Activated CD8-positive, alpha-beta memory T cell treated with anti-CD3 and anti-CD28 coated beads for 1 hour (primary cell): ENCODE results near the gene HK1.

Experiments
- DNase-seq, 2 donors: peaks; one replicate each; pipeline ENCODE4 v3.0.0-alpha.2; 2020; ENCODE audit warnings: low read depth in 1 of 2; ENCODE audit errors: extremely low read depth in 1 of 2

HK1 gene

DNA sequence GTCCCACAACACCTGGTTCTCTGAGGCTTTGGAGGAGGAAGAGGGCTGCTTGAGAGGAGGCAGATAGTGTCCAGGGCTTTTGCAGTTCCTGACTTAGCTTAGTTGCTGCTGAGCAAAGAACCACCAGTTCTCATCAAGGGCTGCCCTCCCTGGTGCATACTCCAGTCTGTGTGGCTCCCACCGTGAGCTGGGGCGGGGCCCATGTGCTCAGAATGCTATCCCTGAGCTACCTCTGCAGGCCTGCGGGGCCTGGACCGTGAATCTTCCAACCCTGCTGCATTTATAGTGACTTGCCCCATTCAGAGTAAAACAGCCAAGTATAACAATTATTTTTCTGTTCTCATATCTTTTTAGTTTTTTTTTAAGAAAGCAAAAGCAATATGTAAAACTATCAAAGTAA is 89.2 kb downstream of the HK1 start:
- no peak for DNase-seq

DNA sequence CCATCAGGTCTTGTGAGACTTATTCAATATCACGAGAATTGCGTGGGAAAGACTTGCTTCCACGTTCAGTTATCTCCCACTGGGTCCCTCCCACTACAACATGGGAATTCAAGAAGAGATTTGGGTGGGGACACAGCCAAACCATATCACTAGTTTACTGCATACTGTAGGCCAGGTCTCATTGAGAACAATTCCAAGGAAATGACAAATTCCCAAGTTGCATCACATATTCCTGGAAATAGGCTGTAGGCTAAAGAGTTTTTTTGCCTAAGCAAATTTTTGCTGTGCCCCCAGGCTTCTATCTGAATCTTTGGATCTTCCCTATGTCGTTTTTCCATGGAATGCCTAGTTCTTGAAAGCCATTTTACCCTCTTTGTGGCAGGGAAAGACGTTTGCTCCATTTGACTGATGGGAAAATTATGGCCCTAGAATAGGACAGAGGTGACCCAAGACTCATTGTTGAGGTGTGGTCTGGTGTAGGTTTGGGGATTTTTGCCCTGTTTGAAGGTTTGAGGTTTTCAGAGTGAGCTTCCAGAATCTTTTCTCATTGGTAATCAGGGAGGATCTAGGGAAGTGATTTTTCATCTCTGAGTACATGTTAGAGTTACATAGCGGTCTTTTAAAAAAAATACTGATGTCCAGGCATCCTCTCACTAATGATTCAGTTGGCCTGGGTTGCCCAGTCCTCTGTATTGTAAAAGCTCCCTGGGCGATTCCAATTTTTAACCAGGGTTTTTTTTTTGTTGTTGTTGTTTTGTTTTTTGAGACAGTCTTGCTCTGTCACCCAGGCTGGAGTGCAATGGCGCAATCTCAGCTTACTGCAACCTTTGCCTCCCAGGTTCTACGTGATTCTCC is 94.1 kb downstream of the HK1 start:
- no peak for DNase-seq

- no peak for DNase-seq
Measured at GRCh38 chr10:69374242-69374641, 95.9 kb downstream of the HK1 start.

GRCh38 chr10:69374931-69375306 is 96.6 kb downstream of the HK1 start:
- no peak for DNase-seq

DNA sequence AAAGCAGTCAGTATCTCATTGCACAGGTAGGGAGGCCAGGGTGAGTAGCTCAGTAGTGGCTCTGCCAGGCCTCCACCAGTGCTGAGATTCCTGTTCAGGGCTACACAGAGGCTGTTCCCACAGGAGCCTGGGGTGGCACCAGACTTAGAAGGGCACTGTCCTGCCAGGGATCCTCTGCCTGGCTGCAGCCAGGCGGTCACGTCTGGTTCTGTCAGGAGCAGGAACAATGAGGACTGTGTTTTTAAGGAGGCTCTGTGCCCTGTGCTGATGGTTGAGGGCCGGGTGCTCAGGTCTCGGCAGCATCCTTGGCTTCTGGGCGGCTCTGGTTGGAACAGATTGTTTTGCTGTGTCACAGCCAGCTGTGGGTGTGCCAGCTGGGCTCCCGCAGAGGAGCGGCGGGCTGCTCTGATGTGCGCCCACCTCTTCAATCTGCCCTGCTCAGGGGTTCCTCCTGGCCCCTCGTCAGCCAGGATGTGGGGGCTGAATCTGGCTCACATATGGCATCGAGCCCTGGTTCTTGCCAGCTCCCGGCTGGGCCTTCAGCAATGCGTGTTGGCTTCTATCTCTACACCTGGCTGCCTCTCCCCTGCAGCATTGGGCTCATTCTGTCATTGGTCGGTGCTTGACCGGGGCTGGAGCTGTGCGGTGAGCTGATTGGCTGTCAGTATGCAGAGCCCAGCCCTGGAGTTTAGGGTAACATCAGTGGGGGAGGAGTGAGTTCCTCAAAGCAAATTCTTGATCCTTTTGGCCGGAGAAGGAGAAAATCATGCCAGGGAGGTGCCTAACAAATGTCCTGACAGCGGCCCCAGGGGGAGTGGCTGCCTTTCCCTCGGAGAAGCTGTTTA is 97.2 kb downstream of the HK1 start:
- DNase-seq, result no peak

DNA sequence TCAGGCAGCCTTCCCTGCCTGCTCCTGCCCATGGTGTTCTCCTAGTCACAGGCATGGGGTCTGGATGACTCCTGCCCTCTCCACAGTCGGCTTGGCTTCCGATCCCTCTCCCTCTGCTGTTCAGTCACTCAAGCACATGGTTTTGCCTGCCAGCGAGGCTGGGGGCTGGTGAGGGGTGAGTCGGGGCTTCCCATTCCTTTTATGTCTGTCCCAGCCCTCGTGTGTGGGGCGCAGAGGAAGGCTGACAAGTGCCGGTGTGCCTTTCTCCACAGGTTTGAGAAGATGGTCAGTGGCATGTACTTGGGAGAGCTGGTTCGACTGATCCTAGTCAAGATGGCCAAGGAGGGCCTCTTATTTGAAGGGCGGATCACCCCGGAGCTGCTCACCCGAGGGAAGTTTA is 98.4 kb downstream of the HK1 start:
- no peak for DNase-seq

DNA sequence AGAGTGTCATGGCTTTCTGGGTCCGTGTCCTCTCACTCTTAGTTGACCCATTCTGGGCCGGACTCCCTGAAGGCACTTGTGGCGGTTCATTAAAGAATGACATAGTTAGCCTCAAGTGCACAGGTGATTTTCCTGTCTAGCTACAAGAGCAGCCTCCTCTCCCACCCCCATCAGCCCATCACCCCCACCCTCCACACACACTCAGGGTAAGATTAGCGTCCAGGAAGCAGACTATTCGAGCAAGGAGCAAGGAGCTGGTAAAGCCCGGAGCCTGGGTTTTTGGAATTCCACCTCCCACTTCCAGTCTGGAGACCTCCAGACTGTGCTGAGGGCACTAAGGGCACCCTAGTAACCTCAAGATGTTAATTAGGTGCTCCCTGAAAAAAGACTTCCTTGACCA is 98.9 kb downstream of the HK1 start:
- DNase-seq, result no peak

DNA sequence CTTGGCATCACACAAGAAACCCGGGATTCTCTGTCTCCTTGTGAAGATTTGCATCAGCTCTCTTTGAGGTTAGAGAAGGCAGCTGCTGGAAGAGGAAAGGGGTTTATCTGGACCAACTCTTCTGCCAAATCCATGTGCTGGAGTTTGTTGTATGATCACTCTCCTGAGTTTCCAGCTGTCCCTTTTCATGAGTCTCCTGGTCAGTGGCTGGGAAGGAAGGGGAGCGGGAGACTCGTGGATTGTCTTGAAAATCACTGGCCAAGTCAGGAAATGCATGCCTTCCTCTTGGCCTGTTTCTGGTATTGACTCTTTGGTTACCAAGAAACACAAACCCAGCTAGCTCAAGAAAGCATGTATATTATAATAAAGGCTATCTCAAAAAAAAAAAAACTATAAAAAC is 99.6 kb downstream of the HK1 start:
- no peak for DNase-seq

DNA sequence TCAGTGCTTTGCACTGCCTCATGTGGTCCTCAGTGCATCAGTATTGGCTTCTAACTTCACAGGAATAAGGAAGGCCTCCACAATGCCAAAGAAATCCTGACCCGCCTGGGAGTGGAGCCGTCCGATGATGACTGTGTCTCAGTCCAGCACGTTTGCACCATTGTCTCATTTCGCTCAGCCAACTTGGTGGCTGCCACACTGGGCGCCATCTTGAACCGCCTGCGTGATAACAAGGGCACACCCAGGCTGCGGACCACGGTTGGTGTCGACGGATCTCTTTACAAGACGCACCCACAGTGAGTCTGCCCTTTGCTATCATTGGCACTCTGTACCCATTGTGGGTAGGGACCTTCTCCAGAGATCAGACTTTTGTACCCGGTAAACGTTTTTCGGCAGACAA is 101.5 kb downstream of the HK1 start:
- DNase-seq, result no peak

GRCh38 chr10:69382382-69383117 is 104.3 kb downstream of the HK1 start:
- no peak for DNase-seq

DNA sequence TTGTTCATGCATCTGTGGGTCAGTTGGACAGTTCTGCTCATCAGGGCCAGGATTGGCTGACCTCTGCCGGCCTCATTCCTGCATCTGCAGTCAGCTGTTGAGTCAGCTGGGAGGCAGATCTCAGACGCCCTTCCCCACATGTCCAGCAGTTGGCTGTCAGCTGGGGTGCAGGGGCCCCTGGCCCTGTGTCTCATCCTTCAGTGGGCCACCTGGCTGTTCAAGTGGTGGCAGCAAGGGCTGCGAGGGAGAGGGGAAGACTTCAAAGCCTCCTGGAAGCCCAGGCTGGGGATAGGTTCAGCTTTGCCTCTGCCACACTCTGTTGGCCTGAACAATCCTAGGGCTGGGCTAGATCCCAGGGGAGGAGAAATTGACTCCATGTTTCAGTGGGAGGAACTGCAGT is 105.3 kb downstream of the HK1 start:
- no peak for DNase-seq

DNA sequence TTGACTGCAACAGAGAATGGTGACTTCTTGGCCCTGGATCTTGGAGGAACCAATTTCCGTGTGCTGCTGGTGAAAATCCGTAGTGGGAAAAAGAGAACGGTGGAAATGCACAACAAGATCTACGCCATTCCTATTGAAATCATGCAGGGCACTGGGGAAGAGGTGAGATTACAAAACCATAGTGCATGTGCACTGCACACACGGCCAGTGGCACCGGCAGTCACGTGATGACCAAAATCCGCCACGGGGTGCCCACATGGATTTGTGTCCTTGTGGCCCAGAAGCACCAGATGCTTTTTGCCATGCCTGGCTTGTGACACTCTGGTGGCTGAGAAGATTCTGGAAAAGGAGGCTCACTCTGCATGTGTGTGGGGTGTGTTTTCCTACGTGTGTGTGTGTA is 106.0 kb downstream of the HK1 start:
- DNase-seq, result no peak

- no peak for DNase-seq
Measured at GRCh38 chr10:69385454-69386350, 107.4 kb downstream of the HK1 start.

DNA sequence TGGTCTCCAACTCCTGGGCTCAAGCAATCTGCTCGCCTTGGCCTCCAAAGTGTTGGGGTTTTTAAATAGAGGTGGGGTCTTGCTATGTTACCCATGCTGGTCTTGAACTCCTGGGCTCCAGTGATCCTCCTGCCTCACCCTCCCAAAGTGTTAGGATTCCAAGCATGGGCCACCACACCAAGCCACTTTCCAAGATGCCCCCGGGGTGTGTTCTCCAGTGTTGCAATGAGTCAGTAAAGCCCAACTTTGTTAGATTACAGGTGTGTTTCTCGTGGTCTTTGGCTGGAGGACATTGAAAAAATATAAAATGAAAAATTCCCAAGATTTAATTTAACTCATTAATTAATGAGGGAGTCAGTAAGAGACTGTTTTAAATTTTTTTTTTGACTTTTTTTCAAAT is 109.2 kb downstream of the HK1 start:
- DNase-seq, result no peak

DNA sequence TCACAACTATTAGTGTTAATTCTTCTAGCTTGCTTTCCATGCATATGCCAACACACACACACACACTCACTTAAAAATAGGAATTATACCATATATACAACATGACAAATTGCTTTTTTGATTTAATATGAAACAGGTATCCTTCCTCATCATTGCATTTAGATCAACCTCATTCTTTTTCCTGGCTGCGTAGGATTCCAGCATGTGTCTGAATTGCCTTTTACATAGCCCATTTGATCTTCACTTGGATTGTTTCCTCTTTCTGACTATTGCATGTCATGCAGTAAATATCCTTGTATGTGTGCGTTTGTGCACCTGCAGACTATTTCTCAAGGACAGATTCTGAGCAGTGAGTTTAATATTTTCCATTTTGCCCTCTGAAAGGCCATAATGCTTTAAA is 110.2 kb downstream of the HK1 start:
- no peak for DNase-seq

DNA sequence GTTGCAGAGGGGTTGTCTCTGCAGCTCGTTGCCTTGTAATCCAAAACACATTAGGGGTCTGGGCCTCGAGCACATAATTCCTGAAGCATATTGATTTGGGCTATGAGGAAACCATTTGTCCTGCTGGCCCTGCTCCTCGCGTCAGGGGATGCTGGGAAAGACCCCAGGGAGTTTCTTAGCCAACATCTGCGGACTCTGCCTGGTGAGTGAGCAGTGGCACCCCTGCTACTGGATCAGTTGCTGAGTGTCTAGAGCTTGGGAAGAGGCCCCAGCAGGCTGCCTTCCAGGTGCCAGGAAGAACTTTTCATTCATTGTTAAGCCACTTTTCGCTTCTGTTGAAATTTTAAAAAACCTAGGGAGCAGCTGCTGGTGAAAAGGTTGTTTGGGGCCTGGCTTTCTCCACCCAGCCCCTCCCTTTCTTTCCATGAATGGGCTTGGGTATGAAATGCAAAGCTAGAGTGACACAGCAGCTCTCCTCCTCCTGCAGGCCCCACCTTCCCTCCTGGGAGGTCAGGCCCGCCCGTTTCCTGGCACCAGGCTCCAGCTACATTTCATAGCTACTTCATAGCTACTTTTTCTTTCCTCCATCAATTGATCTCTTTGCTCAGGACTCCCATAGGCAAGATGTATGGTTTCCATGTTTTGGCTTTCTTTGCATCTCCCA is 111.7 kb downstream of the HK1 start:
- DNase-seq, result no peak

DNA sequence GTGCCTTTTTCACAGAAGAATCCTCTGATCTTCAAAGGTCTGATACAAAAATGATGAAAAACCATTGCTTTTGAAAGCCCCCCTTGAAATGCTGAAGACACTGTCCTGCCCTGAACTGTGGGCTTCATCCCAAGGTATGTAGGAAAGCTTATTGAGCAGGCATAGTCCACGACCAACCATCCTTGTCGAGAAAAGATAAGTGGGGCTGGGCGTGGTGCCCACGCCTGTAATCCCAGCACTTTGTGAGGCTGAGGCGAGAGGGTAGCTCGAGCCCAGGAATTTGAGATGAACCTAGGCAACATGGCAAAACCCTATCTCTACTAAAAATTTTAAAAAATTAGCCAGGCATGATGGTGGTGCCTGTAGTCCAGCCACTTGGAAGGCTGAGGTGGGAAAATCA is 112.9 kb downstream of the HK1 start:
- DNase-seq, result no peak

DNA sequence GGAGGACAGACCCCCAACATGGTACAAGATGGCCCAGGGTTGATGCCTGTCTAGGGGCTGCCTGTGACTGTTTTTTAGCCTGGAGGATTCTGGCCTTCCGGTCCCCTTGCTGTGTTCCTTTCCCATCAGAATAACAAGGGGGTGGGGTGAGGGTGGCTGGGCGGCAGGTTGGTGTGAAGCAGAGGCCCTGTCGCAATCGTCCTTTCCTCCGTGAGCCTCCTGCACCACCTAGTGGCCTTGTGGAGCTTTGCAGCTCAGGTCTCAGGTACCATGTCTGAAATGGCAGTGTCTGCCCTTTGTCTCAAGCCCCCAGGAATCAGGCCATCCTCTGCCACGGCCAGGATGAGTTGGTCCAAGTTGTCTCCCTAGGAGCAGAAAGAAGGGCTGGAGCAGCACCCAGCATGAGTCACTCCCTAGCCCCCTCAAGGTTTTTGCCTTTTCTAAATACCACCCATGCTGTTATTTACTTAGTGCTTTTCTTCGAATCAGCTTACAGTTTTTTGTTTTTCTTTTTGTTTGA is 114.2 kb downstream of the HK1 start:
- DNase-seq, result peak; percentile 40 to 60

DNA sequence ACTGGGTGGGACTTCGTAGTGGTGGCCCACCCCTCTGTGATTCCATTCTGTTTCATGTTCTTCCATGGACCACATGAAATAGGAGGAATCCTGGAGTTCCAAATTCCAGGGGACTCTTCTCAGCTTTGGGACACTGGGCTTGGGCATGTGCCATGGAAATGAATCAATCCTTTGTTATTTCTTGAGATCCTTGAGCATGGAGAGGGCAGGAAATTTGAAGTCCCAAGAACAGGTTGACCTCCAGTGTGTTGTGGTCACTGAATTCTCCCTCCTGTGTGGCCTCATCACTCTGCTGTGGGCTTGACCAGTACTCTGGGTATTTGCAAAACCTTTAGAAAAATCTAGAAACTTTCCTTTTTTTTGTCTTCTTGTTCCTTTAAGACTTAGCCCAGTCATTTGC is 115.7 kb downstream of the HK1 start:
- no peak for DNase-seq

DNA sequence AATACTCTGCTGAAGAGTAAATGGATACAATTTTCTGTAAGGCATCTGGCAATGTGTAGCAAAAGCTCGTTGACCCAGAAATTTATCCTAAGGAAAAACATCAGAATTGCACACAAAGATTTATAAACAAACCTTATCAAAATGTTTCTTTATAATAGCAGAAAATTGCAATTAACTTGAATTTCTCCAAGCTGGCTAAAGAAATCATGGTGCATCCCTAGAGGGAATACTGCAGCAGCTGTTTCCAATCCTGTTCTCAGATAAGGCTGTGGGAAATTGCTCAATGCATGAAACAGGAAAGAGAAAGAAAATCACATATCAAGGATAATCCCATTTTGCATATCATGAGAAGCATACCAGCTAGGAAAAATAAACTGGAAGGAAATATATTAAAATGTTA is 119.7 kb downstream of the HK1 start:
- DNase-seq, result no peak
